DMS53 treated with DMSO at 0.1 percent for 48 hours (cell line): ENCODE data around the gene FUT6.
"Not testable (repeated sequence)": the region's sequence is repeated elsewhere in the genome, so short reads cannot be mapped to it uniquely, and the experiment has no call there.

Experiments used
- DNase-seq: peaks from one replicate; lab custom pipeline; 2025; ENCODE audit not compliant: unreplicated experiment; lab: John Stamatoyannopoulos, UW

The FUT6 gene

GRCh38 chr19:5857203-5858081 is 17.9 kb upstream of the FUT6 start:
- no peak for DNase-seq

DNA sequence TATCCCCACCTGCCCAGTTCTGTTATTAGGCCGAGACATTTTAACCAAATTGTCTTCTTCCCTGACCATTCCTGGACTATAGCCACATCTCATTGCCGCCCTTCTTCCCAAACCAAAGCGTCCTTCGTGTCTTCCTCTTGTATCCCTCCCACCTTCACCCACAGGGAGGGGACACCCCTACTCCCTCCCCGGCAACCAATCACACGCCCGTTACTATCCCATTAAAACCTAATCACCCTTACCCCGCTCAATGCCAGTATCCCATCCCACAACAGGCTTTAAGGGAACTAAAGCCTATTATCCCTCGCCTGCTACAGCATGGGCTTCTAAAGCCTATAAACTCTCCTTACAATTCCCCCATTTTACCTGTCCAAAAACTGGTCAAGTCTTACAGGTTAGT is 15.6 kb upstream of the FUT6 start:
- not testable (repeated sequence) for DNase-seq

DNA sequence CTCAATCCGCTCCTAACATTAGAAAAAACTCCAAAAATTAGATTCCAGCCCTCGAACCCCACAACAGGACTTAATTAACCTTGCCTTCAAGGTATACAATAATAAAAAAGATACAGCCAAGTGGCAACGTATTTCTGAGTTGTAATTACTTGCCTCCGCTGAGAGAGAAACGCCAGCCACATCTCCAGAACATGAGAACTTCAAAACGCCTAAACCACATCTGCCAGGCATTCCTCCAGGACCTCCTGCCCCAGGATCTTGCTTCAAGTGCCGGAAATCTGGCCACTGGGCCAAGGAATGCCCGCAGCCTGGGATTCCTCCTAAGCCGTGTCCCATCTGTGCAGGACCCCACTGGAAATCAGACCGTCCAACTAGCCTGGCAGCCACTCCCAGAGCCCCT is 14.6 kb upstream of the FUT6 start:
- DNase-seq: not testable (repeated sequence)

DNA sequence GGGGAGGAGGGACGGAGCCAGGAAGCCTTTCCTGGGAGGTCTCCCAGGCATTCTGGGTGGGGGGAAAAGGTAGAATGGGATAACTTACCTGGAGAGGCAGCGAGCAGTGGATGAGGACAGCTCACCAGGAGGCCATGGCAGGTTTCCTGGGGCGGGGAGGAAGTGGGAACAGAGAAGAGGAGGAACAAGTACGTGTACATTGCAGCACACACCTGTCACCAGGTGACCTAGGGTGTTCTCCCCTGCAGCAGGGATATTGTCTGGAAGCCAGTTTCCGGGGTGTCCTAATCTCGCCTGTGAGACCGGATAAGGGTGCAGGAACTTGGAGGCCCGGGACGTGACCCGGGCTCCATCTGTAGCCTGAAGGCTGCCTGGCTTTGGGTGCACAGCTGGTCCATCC is 11.8 kb upstream of the FUT6 start, which contains the start of gene FUT3:
Gene FUT3, minus strand, starts transcription at position 148 of the 400 bp plus-strand sequence.
- no peak for DNase-seq

DNA sequence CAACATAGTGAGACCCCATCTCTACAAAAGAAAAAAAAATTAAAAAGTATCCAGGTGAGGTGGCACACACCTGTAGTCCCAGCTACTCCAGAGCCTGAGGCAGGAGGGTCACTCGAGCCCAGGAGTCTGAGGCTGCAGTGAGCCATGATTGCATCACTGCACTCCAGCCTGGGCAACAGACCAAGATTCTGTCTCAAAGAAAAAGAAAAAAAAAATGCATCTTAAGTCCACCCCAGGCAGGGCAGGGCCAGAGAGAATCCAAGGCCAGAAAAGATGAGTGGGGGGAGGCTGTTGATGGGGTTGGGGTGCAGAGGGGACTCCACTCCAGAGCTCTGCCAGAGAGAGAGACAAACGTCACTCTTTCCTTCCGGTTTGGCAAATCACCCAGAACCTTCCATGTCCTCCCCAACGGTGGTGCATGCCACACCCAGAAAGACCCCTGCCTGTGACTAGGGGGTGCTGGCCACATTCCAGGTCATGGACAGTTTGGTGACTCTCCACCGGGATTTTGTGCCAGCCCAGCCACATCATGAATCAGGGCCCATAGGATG is 11.3 kb upstream of the FUT6 start:
- DNase-seq: no peak

GRCh38 chr19:5850189-5850588 is 10.7 kb upstream of the FUT6 start:
- DNase-seq: no peak

- not testable (repeated sequence) for DNase-seq
Observed at GRCh38 chr19:5848621-5849020, 9.1 kb upstream of the FUT6 start.

DNA sequence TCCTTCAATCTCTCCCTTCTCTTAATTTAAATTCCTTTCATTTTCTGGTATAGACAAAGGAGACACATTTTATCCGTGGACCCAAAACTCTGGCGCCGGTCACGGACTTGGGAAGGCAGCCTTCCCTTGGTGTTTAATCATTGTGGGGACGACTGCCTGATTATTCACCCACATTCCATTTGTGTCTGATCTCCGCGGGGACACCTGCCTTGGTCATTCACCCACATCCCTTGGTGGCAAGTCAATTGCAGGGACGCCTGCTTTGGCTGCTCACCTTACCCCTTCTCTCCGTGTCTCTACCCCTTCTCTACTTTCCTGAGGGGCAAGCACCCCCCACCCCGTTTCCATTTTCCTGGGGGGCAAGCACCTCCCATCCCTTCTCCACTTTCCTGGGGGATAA is 8.3 kb upstream of the FUT6 start:
- not testable (repeated sequence) for DNase-seq

- no peak for DNase-seq
Observed at GRCh38 chr19:5844456-5845433, 5.2 kb upstream of the FUT6 start.

DNA sequence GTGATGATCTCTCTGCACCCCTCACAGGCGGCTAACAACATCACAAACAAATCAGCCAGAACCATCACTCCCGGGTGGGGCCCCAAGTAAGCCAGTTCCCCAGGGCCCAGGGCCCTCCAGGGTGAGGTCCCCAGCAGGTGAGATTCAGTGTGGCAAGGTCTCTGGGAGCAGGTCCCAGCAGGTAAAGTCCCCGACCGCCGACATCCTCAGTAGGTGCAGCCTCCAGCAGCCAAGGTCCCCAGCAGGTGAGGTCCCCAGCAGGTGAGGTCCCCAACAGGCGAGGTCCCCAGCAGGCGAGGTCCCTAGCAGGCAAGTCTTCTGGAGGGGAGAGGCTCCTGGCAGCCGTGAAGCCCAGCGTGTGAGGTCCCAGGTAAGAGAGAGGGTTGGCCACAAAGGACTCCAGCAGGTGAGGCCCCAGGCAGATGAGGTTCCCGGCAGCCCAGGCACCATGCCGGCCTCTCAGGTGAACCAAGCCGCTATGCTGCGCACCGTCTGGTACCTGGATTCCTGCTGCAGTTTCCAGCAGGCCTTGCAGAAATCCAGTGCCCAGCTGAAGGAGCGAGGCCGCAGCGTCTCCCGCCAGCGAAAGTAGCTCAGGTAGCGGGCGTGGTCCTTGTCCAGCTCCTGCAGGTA is 3.9 kb upstream of the FUT6 start:
- no peak for DNase-seq

GRCh38 chr19:5841735-5842111 is 2.2 kb upstream of the FUT6 start:
- not testable (repeated sequence) for DNase-seq

GRCh38 chr19:5838353-5839064 is 993 bp downstream of the FUT6 start:
- DNase-seq: no peak

- no peak for DNase-seq
Observed at GRCh38 chr19:5837761-5838352, 1.6 kb downstream of the FUT6 start.

DNA sequence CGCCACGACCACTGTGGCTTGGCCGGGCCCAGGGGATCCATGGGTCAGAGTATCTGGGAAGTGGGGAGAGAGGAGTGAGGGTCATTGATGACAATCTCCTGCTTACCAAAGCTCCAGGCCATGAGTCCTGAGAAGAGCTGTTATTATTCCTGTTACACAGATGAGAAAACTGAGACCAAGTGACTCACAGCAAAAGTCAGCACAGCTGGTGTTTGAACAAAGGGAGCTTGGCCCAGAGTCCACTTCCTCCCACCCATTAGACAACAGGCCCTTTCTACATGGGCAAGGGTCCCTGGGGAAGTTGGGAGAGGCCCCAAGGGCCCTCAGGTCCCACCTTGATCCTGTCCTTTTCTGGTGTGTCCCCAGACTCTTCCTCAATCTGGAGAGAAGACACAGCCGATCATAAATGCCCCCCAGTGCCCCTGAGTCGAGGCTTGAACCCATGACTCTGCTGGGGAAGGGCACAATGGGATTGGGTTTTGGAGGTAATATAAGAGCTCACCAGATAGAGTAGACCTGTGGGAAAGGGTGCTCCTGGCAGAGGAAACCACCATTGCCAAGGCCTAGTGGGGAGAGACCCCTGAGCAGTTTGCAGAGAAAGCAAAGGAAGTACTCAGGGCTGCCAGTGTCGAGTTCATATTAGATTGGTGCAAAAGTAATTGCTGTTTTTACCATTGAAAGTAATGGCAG is 6.8 kb downstream of the FUT6 start:
- no peak for DNase-seq

DNA sequence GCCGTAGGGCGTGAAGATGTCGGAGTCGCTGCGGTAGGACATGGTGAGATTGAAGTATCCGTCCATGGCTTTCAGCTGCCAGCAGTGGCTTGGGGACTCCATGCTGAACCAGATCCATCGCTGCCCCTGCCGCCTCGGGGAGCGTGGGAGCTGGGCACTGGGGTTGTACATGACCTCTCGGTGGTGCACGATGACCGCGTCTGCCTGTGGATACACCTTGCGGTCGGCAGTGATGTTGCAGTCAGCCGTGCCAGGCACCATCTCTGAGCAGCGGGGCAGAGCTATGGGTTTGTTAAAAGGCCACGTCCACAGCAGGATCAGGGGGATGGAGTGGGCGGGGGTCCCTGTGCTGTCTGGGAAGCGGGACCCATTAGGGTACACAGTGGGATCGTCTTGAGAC is 7.4 kb downstream of the FUT6 start:
- no peak for DNase-seq

DNA sequence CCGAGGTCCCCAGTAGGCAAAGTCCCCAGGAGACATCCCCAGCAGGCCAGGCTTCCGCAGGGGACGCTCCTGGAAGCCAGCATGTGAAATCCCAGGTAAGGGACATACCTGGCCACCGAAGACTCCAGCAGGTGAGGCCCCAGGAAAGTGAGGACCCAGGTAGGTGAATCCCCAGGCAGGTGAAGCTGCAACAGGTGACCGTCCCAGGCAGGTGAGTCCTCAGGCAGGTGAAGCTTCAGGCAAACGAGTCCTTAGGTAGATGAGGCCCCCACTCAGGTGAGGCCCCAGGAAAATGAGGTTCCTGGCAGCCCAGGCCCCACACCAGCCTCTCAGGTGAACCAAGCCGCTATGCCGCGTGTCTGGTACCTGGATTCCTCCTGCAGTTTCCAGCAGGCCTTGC is 8.3 kb downstream of the FUT6 start:
- no peak for DNase-seq

- DNase-seq: no peak
Observed at GRCh38 chr19:5829567-5830310, 9.8 kb downstream of the FUT6 start.

- no peak for DNase-seq
Observed at GRCh38 chr19:5828661-5829566, 10.6 kb downstream of the FUT6 start.
